ENCODE results near the gene TET2. TPM values are rescaled to one million over a fixed set of nuclear protein-coding genes. Genes with fewer than 3 reads are reported as not detected.
"Not testable (repeated sequence)": the region's sequence is repeated elsewhere in the genome, so short reads cannot be mapped to it uniquely, and the experiment has no call there.

Gene TET2
- total RNA-seq, 1 experiment from 2014 or later, result 3.4 TPM

DNA sequence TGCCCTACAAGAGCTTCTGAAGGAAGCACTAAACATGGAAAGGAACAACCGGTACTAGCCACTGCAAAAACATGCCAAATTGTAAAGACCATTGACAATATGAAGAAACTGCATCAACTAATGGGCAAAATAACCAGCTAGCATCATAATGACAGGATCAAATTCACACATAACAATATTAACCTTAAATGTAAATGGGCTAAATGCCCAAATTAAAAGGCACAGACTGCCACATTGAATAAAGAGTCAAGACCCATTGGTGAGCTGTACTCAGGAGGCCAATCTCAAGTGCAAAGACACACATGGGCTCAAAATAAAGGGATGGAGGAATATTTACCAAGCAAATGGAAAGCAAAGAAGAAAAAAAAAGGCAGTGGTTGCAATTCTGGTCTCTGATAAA, 152.4 kb downstream of the TET2 start:
- ATAC-seq; H3K4me1 Mint-ChIP-seq; H3K4me3 Mint-ChIP-seq; DNase-seq (ENCODE audit: low spot score); H3K36me3 Mint-ChIP-seq; H3K27me3 Mint-ChIP-seq (ENCODE audit: low read depth); POLR2A ChIA-PET; CTCF ChIA-PET; H3K27ac Mint-ChIP-seq: not testable (repeated sequence)
- peaks cover 50% of the 10 kb centered on the region for H3K9me3 Mint-ChIP-seq

DNA sequence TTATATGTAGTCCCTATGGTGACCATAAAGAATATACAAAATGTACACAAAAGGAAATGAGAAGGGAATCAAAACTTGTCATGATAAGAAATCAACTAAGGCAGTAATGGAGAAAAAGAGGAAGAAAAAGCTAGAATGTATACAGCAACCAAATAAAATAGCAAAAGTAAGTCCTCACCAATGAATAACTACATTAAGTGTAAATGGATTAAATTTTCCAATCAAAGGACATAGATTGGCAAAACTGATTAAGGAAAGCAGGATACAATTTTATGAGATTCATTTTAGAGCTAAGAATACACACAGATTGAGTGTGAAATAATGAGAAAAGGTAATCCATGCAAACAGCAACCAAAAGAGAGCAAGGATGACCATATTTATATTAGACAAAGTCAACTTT, 157.4 kb downstream of the TET2 start:
- DNase-seq (ENCODE audit: low spot score) (no peak), ATAC-seq (no peak)
- Mint-ChIP-seq H3K4me1 (no peaks in the 10 kb centered on the region), H3K27me3 (ENCODE audit: low read depth) (peaks cover 4% of the 10 kb centered on the region; the same call in 1 of the 2 replicates), H3K9me3 (peaks cover 60% of the 10 kb centered on the region), H3K36me3 (peaks cover 2% of the 10 kb centered on the region; the same call in 1 of the 2 replicates), H3K4me3 (no peak overlapping the region), H3K27ac (no peak overlapping the region)
- ChIA-PET POLR2A (no interaction called here), CTCF (no interaction called here)
- TF ChIP-seq NR1H2 (CRISPR knock-in tag; IDR thresholded peaks at IDR 0.05), result no peak
- TF ChIP-seq, protein P1, sequence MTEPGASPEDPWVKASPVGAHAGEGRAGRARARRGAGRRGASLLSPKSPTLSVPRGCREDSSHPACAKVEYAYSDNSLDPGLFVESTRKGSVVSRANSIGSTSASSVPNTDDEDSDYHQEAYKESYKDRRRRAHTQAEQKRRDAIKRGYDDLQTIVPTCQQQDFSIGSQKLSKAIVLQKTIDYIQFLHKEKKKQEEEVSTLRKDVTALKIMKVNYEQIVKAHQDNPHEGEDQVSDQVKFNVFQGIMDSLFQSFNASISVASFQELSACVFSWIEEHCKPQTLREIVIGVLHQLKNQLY (CRISPR knock-in tag; IDR thresholded peaks at IDR 0.05), result no peak
- TF ChIP-seq SMAD4 (CRISPR knock-in tag; IDR thresholded peaks at IDR 0.05), result no peak
- TF ChIP-seq TCF7 (CRISPR knock-in tag; IDR thresholded peaks at IDR 0.05; ENCODE audit: low read depth), result no peak
- TF ChIP-seq, protein P2, sequence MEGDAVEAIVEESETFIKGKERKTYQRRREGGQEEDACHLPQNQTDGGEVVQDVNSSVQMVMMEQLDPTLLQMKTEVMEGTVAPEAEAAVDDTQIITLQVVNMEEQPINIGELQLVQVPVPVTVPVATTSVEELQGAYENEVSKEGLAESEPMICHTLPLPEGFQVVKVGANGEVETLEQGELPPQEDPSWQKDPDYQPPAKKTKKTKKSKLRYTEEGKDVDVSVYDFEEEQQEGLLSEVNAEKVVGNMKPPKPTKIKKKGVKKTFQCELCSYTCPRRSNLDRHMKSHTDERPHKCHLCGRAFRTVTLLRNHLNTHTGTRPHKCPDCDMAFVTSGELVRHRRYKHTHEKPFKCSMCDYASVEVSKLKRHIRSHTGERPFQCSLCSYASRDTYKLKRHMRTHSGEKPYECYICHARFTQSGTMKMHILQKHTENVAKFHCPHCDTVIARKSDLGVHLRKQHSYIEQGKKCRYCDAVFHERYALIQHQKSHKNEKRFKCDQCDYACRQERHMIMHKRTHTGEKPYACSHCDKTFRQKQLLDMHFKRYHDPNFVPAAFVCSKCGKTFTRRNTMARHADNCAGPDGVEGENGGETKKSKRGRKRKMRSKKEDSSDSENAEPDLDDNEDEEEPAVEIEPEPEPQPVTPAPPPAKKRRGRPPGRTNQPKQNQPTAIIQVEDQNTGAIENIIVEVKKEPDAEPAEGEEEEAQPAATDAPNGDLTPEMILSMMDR (IDR thresholded peaks at IDR 0.05), result no peak
- no peak for TF ChIP-seq ZNF121 (CRISPR knock-in tag; IDR thresholded peaks at IDR 0.05)
- TF ChIP-seq ESRRA (CRISPR knock-in tag; IDR thresholded peaks at IDR 0.05; ENCODE audit: borderline replicate concordance), result no peak
- TF ChIP-seq TEAD4 (CRISPR knock-in tag; IDR thresholded peaks at IDR 0.05), result no peak
- TF ChIP-seq, protein P3, sequence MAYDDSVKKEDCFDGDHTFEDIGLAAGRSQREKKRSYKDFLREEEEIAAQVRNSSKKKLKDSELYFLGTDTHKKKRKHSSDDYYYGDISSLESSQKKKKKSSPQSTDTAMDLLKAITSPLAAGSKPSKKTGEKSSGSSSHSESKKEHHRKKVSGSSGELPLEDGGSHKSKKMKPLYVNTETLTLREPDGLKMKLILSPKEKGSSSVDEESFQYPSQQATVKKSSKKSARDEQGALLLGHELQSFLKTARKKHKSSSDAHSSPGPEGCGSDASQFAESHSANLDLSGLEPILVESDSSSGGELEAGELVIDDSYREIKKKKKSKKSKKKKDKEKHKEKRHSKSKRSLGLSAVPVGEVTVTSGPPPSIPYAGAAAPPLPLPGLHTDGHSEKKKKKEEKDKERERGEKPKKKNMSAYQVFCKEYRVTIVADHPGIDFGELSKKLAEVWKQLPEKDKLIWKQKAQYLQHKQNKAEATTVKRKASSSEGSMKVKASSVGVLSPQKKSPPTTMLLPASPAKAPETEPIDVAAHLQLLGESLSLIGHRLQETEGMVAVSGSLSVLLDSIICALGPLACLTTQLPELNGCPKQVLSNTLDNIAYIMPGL (CRISPR knock-in tag; IDR thresholded peaks at IDR 0.05), result no peak
- TF ChIP-seq, protein P4, sequence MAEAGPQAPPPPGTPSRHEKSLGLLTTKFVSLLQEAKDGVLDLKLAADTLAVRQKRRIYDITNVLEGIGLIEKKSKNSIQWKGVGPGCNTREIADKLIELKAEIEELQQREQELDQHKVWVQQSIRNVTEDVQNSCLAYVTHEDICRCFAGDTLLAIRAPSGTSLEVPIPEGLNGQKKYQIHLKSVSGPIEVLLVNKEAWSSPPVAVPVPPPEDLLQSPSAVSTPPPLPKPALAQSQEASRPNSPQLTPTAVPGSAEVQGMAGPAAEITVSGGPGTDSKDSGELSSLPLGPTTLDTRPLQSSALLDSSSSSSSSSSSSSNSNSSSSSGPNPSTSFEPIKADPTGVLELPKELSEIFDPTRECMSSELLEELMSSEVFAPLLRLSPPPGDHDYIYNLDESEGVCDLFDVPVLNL (CRISPR knock-in tag; IDR thresholded peaks at IDR 0.05; ENCODE audit: borderline replicate concordance, low read depth), result no peak
- TF ChIP-seq, protein P5, sequence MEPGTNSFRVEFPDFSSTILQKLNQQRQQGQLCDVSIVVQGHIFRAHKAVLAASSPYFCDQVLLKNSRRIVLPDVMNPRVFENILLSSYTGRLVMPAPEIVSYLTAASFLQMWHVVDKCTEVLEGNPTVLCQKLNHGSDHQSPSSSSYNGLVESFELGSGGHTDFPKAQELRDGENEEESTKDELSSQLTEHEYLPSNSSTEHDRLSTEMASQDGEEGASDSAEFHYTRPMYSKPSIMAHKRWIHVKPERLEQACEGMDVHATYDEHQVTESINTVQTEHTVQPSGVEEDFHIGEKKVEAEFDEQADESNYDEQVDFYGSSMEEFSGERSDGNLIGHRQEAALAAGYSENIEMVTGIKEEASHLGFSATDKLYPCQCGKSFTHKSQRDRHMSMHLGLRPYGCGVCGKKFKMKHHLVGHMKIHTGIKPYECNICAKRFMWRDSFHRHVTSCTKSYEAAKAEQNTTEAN (CRISPR knock-in tag; IDR thresholded peaks at IDR 0.05), result no peak
- TF ChIP-seq, protein P6, sequence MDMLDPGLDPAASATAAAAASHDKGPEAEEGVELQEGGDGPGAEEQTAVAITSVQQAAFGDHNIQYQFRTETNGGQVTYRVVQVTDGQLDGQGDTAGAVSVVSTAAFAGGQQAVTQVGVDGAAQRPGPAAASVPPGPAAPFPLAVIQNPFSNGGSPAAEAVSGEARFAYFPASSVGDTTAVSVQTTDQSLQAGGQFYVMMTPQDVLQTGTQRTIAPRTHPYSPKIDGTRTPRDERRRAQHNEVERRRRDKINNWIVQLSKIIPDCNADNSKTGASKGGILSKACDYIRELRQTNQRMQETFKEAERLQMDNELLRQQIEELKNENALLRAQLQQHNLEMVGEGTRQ (CRISPR knock-in tag; IDR thresholded peaks at IDR 0.05), result no peak
- TF ChIP-seq, protein P7, sequence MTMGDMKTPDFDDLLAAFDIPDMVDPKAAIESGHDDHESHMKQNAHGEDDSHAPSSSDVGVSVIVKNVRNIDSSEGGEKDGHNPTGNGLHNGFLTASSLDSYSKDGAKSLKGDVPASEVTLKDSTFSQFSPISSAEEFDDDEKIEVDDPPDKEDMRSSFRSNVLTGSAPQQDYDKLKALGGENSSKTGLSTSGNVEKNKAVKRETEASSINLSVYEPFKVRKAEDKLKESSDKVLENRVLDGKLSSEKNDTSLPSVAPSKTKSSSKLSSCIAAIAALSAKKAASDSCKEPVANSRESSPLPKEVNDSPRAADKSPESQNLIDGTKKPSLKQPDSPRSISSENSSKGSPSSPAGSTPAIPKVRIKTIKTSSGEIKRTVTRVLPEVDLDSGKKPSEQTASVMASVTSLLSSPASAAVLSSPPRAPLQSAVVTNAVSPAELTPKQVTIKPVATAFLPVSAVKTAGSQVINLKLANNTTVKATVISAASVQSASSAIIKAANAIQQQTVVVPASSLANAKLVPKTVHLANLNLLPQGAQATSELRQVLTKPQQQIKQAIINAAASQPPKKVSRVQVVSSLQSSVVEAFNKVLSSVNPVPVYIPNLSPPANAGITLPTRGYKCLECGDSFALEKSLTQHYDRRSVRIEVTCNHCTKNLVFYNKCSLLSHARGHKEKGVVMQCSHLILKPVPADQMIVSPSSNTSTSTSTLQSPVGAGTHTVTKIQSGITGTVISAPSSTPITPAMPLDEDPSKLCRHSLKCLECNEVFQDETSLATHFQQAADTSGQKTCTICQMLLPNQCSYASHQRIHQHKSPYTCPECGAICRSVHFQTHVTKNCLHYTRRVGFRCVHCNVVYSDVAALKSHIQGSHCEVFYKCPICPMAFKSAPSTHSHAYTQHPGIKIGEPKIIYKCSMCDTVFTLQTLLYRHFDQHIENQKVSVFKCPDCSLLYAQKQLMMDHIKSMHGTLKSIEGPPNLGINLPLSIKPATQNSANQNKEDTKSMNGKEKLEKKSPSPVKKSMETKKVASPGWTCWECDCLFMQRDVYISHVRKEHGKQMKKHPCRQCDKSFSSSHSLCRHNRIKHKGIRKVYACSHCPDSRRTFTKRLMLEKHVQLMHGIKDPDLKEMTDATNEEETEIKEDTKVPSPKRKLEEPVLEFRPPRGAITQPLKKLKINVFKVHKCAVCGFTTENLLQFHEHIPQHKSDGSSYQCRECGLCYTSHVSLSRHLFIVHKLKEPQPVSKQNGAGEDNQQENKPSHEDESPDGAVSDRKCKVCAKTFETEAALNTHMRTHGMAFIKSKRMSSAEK (CRISPR knock-in tag; IDR thresholded peaks at IDR 0.05; ENCODE audit: borderline replicate concordance), result no peak
- TF ChIP-seq MYBL2 (CRISPR knock-in tag; IDR thresholded peaks at IDR 0.05), result no peak
- no peak for TF ChIP-seq NFYB (CRISPR knock-in tag; conservative IDR thresholded peaks at IDR 0.05; ENCODE audit: low read depth)
- no peak for TF ChIP-seq ZNF317 (CRISPR knock-in tag; IDR thresholded peaks at IDR 0.05; ENCODE audit: borderline replicate concordance, low read depth)
- TF ChIP-seq, protein P8, sequence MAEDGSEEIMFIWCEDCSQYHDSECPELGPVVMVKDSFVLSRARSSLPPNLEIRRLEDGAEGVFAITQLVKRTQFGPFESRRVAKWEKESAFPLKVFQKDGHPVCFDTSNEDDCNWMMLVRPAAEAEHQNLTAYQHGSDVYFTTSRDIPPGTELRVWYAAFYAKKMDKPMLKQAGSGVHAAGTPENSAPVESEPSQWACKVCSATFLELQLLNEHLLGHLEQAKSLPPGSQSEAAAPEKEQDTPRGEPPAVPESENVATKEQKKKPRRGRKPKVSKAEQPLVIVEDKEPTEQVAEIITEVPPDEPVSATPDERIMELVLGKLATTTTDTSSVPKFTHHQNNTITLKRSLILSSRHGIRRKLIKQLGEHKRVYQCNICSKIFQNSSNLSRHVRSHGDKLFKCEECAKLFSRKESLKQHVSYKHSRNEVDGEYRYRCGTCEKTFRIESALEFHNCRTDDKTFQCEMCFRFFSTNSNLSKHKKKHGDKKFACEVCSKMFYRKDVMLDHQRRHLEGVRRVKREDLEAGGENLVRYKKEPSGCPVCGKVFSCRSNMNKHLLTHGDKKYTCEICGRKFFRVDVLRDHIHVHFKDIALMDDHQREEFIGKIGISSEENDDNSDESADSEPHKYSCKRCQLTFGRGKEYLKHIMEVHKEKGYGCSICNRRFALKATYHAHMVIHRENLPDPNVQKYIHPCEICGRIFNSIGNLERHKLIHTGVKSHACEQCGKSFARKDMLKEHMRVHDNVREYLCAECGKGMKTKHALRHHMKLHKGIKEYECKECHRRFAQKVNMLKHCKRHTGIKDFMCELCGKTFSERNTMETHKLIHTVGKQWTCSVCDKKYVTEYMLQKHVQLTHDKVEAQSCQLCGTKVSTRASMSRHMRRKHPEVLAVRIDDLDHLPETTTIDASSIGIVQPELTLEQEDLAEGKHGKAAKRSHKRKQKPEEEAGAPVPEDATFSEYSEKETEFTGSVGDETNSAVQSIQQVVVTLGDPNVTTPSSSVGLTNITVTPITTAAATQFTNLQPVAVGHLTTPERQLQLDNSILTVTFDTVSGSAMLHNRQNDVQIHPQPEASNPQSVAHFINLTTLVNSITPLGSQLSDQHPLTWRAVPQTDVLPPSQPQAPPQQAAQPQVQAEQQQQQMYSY (CRISPR knock-in tag; IDR thresholded peaks at IDR 0.05), result no peak

Data from WTC11 (cell line).